ENCODE measurements around the gene RPL23.
A peak's percentile ranks its signal among the peaks of the same experiment; 100 is the strongest.

The RPL23 gene

GRCh38 chr17:38889745-38890409 lies 36.4 kb upstream of the RPL23 start:
- peaks cover 52% of the 10 kb centered on the region for H3K36me3 ChIP-seq (ENCODE audit: insufficient read depth, low read length)
- no peak for DNase-seq (ENCODE audit: low read depth, low spot score)
- no peak overlapping the region for H3K4me3 ChIP-seq
- H3K9me3 ChIP-seq (ENCODE audit: low read depth, low read length), result no peaks in the 10 kb centered on the region
- no peak overlapping the region for H3K9ac ChIP-seq (ENCODE audit: insufficient read length)
- no peak overlapping the region for H3K27ac ChIP-seq
- TF ChIP-seq EZH2 (IDR thresholded peaks at IDR 0.05) (no peak), POLR2AphosphoS5 (IDR thresholded peaks at IDR 0.05; ENCODE audit: borderline replicate concordance, low read depth, low read length) (no peak), FOXP2 (optimal IDR thresholded peaks at IDR 0.05; ENCODE audit: control extremely low read depth, extremely low read length, insufficient read depth) (no peak)

- no peak for TF ChIP-seq FOXP2 (optimal IDR thresholded peaks at IDR 0.05; ENCODE audit: control extremely low read depth, extremely low read length, insufficient read depth)
- TF ChIP-seq POLR2AphosphoS5 (IDR thresholded peaks at IDR 0.05; ENCODE audit: borderline replicate concordance, low read depth, low read length), result no peak
- no peak for TF ChIP-seq EZH2 (IDR thresholded peaks at IDR 0.05)
- DNase-seq (ENCODE audit: low read depth, low spot score), result no peak
- H3K36me3 ChIP-seq (ENCODE audit: insufficient read depth, low read length), result peaks cover 48% of the 10 kb centered on the region
Observed at GRCh38 chr17:38888842-38889241, 35.3 kb upstream of the RPL23 start.

GRCh38 chr17:38886643-38887010 lies 33.1 kb upstream of the RPL23 start:
- TF ChIP-seq POLR2AphosphoS5 (IDR thresholded peaks at IDR 0.05; ENCODE audit: borderline replicate concordance, low read depth, low read length) (no peak), FOXP2 (optimal IDR thresholded peaks at IDR 0.05; ENCODE audit: control extremely low read depth, extremely low read length, insufficient read depth) (no peak), EZH2 (IDR thresholded peaks at IDR 0.05) (no peak)
- Histone ChIP-seq H3K4me3 (no peak overlapping the region), H3K9ac (ENCODE audit: insufficient read length) (no peak overlapping the region), H3K27ac (no peak overlapping the region), H3K36me3 (ENCODE audit: insufficient read depth, low read length) (peaks cover 43% of the 10 kb centered on the region), H3K9me3 (ENCODE audit: low read depth, low read length) (no peaks in the 10 kb centered on the region)
- DNase-seq (ENCODE audit: low read depth, low spot score), result no peak

More at GRCh38 chr17:38888842-38889241, 35.3 kb upstream of the RPL23 start:
- Histone ChIP-seq H3K9me3 (ENCODE audit: low read depth, low read length) (no peaks in the 10 kb centered on the region), H3K27ac (no peak overlapping the region), H3K4me3 (no peak overlapping the region), H3K9ac (ENCODE audit: insufficient read length) (no peak overlapping the region)

- TF ChIP-seq EZH2 (IDR thresholded peaks at IDR 0.05), result no peak
- no peak for TF ChIP-seq FOXP2 (optimal IDR thresholded peaks at IDR 0.05; ENCODE audit: control extremely low read depth, extremely low read length, insufficient read depth)
- TF ChIP-seq POLR2AphosphoS5 (IDR thresholded peaks at IDR 0.05; ENCODE audit: borderline replicate concordance, low read depth, low read length), result no peak
- Histone ChIP-seq H3K4me3 (no peak overlapping the region), H3K9ac (ENCODE audit: insufficient read length) (no peak overlapping the region), H3K9me3 (ENCODE audit: low read depth, low read length) (no peaks in the 10 kb centered on the region), H3K27ac (no peak overlapping the region), H3K36me3 (ENCODE audit: insufficient read depth, low read length) (peaks cover 45% of the 10 kb centered on the region)
- no peak for DNase-seq (ENCODE audit: low read depth, low spot score)
Observed at GRCh38 chr17:38885728-38886642, 32.5 kb upstream of the RPL23 start.

- TF ChIP-seq FOXP2 (optimal IDR thresholded peaks at IDR 0.05; ENCODE audit: control extremely low read depth, extremely low read length, insufficient read depth) (no peak), EZH2 (IDR thresholded peaks at IDR 0.05) (no peak), POLR2AphosphoS5 (IDR thresholded peaks at IDR 0.05; ENCODE audit: borderline replicate concordance, low read depth, low read length) (no peak)
- Histone ChIP-seq H3K27ac (no peak overlapping the region), H3K4me3 (no peak overlapping the region), H3K9ac (ENCODE audit: insufficient read length) (no peak overlapping the region), H3K36me3 (ENCODE audit: insufficient read depth, low read length) (peaks cover 45% of the 10 kb centered on the region), H3K9me3 (ENCODE audit: low read depth, low read length) (no peaks in the 10 kb centered on the region)
- no peak for DNase-seq (ENCODE audit: low read depth, low spot score)
Observed at GRCh38 chr17:38885044-38885727, 31.7 kb upstream of the RPL23 start.

- H3K9ac ChIP-seq (ENCODE audit: insufficient read length), result no peak overlapping the region
Observed at GRCh38 chr17:38883592-38884526, 30.3 kb upstream of the RPL23 start.

GRCh38 chr17:38882870-38883269 lies 29.3 kb upstream of the RPL23 start:
- TF ChIP-seq POLR2AphosphoS5 (IDR thresholded peaks at IDR 0.05; ENCODE audit: borderline replicate concordance, low read depth, low read length) (no peak), EZH2 (IDR thresholded peaks at IDR 0.05) (no peak), FOXP2 (optimal IDR thresholded peaks at IDR 0.05; ENCODE audit: control extremely low read depth, extremely low read length, insufficient read depth) (no peak)
- Histone ChIP-seq H3K27ac (no peak overlapping the region), H3K9ac (ENCODE audit: insufficient read length) (no peak overlapping the region), H3K9me3 (ENCODE audit: low read depth, low read length) (no peaks in the 10 kb centered on the region), H3K36me3 (ENCODE audit: insufficient read depth, low read length) (peaks cover 51% of the 10 kb centered on the region; the same call in 1 of the 2 replicates), H3K4me3 (no peak overlapping the region)
- DNase-seq (ENCODE audit: low read depth, low spot score), result no peak

More at GRCh38 chr17:38883592-38884526, 30.3 kb upstream of the RPL23 start:
- no peak for TF ChIP-seq POLR2AphosphoS5 (IDR thresholded peaks at IDR 0.05; ENCODE audit: borderline replicate concordance, low read depth, low read length)
- TF ChIP-seq EZH2 (IDR thresholded peaks at IDR 0.05), result no peak
- TF ChIP-seq FOXP2 (optimal IDR thresholded peaks at IDR 0.05; ENCODE audit: control extremely low read depth, extremely low read length, insufficient read depth), result no peak
- Histone ChIP-seq H3K27ac (0 out of 2 replicates have a peak overlapping the region, but pooled peaks have one; percentile 10), H3K36me3 (ENCODE audit: insufficient read depth, low read length) (peaks cover 42% of the 10 kb centered on the region; the same call in 1 of the 2 replicates), H3K9me3 (ENCODE audit: low read depth, low read length) (no peaks in the 10 kb centered on the region), H3K4me3 (no peak overlapping the region)
- DNase-seq (ENCODE audit: low read depth, low spot score), result no peak
